ENCODE data around the gene ADM2. TPM values are rescaled to one million over a fixed set of nuclear protein-coding genes. Genes with fewer than 3 reads are reported as not detected.
A peak's percentile ranks its signal among the peaks of the same experiment; 100 is the strongest.

The ADM2 gene
- total RNA-seq, 3 donors from 2014 or later (not counting 1 experiment from before 2014, with no cell fraction given), result 0.26 to 2.5 (median 1.5) TPM

GRCh38 chr22:50482107-50483074 is 1.0 kb downstream of the ADM2 start:
- Histone ChIP-seq H3K36me3 (ENCODE audit: control insufficient read depth, insufficient read depth, low read length) (no peaks in the 10 kb centered on the region), H3K27me3 (ENCODE audit: control insufficient read depth, insufficient read depth, low read length) (peaks cover 14% of the 10 kb centered on the region), H3K27ac (ENCODE audit: low read length) (no peak overlapping the region), H3K9me3 (ENCODE audit: control insufficient read depth, insufficient read depth, low read length) (no peaks in the 10 kb centered on the region), H3K4me1 (ENCODE audit: control insufficient read depth, insufficient read depth, low read length) (peaks cover 17% of the 10 kb centered on the region), H3K4me3 (ENCODE audit: low read length) (peak overlapping the region; percentile 21)
- Mint-ChIP-seq H3K27me3 (ENCODE audit: low read depth in 2 of 2) (peaks cover 12 to 16% of the 10 kb centered on the region in 2 donors), H3K36me3 (no peaks in the 10 kb centered on the region), H3K4me3 (peak overlapping the region; percentile 69), H3K4me1 (peaks cover 0 to under 1% of the 10 kb centered on the region in 2 donors), H3K27ac (no peak overlapping the region), H3K9me3 (no peaks in the 10 kb centered on the region)
- WGBS (ENCODE audit: insufficient coverage), result 83% methylated on average over 35 of the region's 35 CpGs
- TF ChIP-seq CTCF (IDR thresholded peaks at IDR 0.05), result no peak
- ATAC-seq, result no peak
- intact Hi-C loops (cut with micrococcal nuclease), result no loop called here
- DNase-seq, result no peak

- Mint-ChIP-seq H3K27ac (no peak overlapping the region), H3K9me3 (no peaks in the 10 kb centered on the region), H3K27me3 (ENCODE audit: low read depth in 2 of 2) (peaks cover 12 to 16% of the 10 kb centered on the region in 2 donors), H3K4me1 (no peaks in the 10 kb centered on the region), H3K36me3 (no peaks in the 10 kb centered on the region), H3K4me3 (no peak overlapping the region)
- H3K9me3 ChIP-seq (ENCODE audit: control insufficient read depth, insufficient read depth, low read length), result no peaks in the 10 kb centered on the region
- DNase-seq (no peak), ATAC-seq (no peak)
- intact Hi-C loops (cut with micrococcal nuclease), result no loop called here
- no peak overlapping the region for H3K4me3 ChIP-seq (ENCODE audit: low read length)
- no peaks in the 10 kb centered on the region for H3K36me3 ChIP-seq (ENCODE audit: control insufficient read depth, insufficient read depth, low read length)
- no peak overlapping the region for H3K27ac ChIP-seq (ENCODE audit: low read length)
- peaks cover 17% of the 10 kb centered on the region for H3K4me1 ChIP-seq (ENCODE audit: control insufficient read depth, insufficient read depth, low read length)
- TF ChIP-seq CTCF (IDR thresholded peaks at IDR 0.05), result no peak
- peaks cover 14% of the 10 kb centered on the region for H3K27me3 ChIP-seq (ENCODE audit: control insufficient read depth, insufficient read depth, low read length)
- WGBS (ENCODE audit: insufficient coverage), result 92% methylated on average over 10 of the region's 10 CpGs
These were observed 1.8 kb downstream of the ADM2 start for GRCh38 chr22:50483106-50483505.

GRCh38 chr22:50483556-50483955 is 2.2 kb downstream of the ADM2 start:
- WGBS (ENCODE audit: insufficient coverage), result 94% methylated on average over 8 of the region's 8 CpGs

More at GRCh38 chr22:50483556-50483955, 2.2 kb downstream of the ADM2 start:
- Histone ChIP-seq H3K9me3 (ENCODE audit: control insufficient read depth, insufficient read depth, low read length) (no peaks in the 10 kb centered on the region), H3K4me1 (ENCODE audit: control insufficient read depth, insufficient read depth, low read length) (peaks cover 17% of the 10 kb centered on the region), H3K27me3 (ENCODE audit: control insufficient read depth, insufficient read depth, low read length) (peaks cover 14% of the 10 kb centered on the region), H3K36me3 (ENCODE audit: control insufficient read depth, insufficient read depth, low read length) (no peaks in the 10 kb centered on the region), H3K4me3 (ENCODE audit: low read length) (no peak overlapping the region), H3K27ac (ENCODE audit: low read length) (no peak overlapping the region)
- DNase-seq, result no peak
- intact Hi-C loops (cut with micrococcal nuclease), result no loop called here
- no peak for TF ChIP-seq CTCF (IDR thresholded peaks at IDR 0.05)
- no peaks in the 10 kb centered on the region for H3K9me3 Mint-ChIP-seq
- no peaks in the 10 kb centered on the region for H3K4me1 Mint-ChIP-seq
- H3K36me3 Mint-ChIP-seq, result no peaks in the 10 kb centered on the region
- no peak overlapping the region for H3K4me3 Mint-ChIP-seq
- H3K27me3 Mint-ChIP-seq (ENCODE audit: low read depth in 2 of 2), result peaks cover 12 to 16% of the 10 kb centered on the region in 2 donors
- no peak overlapping the region for H3K27ac Mint-ChIP-seq
- ATAC-seq, result no peak
